Measurements from ENCODE around the gene TSC22D4. TPM values are rescaled to one million over a fixed set of nuclear protein-coding genes. Genes with fewer than 3 reads are reported as not detected.
A peak's percentile ranks its signal among the peaks of the same experiment; 100 is the strongest.

The TSC22D4 gene
- total and polyA plus RNA-seq, 9 of the 15 experiments (the other 6 are each of a cell fraction or from before 2014, with no cell fraction given) = 0.37 to 107 (median 28.7) TPM

- TF ChIP-seq JUN (IDR thresholded peaks at IDR 0.05; ENCODE audit: borderline replicate concordance, low read depth, low read length) = peak; percentile 98
- TF ChIP-seq JUN (CRISPR knock-in tag; IDR thresholded peaks at IDR 0.05; ENCODE audit: borderline replicate concordance) = peak; percentile 33; the same call in 1 of the 2 replicates
- no peak for TF ChIP-seq CREBBP (IDR thresholded peaks at IDR 0.05; ENCODE audit: low read depth, low read length)
- 0 out of 2 replicates have a peak, but pooled peaks have one; percentile 44 for TF ChIP-seq MTA2 (IDR thresholded peaks at IDR 0.05; ENCODE audit: low read depth)
- no peak for TF ChIP-seq ZNF165 (CRISPR knock-in tag; IDR thresholded peaks at IDR 0.05; ENCODE audit: borderline replicate concordance)
- TF ChIP-seq TARDBP (IDR thresholded peaks at IDR 0.05) = no peak
- 0 out of 4 replicates have a peak, but pooled peaks of 1 of the 2 experiments have one; percentile 25 for TF ChIP-seq MLLT1 (IDR thresholded peaks at IDR 0.05)
- no peak for TF ChIP-seq KDM5B (IDR thresholded peaks at IDR 0.05; ENCODE audit: insufficient replicate concordance, low read depth, low read length)
- TF ChIP-seq FOXK1 (CRISPR knock-in tag; IDR thresholded peaks at IDR 0.05; ENCODE audit: borderline replicate concordance) = no peak
- TF ChIP-seq ERF (CRISPR knock-in tag; IDR thresholded peaks at IDR 0.05) = no peak
- TF ChIP-seq ZNF76 (CRISPR knock-in tag; IDR thresholded peaks at IDR 0.05; ENCODE audit: borderline replicate concordance) = peak; percentile 72; the same call in 1 of the 2 replicates
- no peak for TF ChIP-seq STAT5B (CRISPR knock-in tag; IDR thresholded peaks at IDR 0.05)
- TF ChIP-seq ZBTB8A (IDR thresholded peaks at IDR 0.05; ENCODE audit: partially characterized antibody) = no peak
- TF ChIP-seq ELF4 (CRISPR knock-in tag; IDR thresholded peaks at IDR 0.05) = peak; percentile 66
- TF ChIP-seq GTF2E2 (tag; IDR thresholded peaks at IDR 0.05) = peak; percentile 41; the same call in 1 of the 2 replicates
- TF ChIP-seq USF1 (CRISPR knock-in tag; IDR thresholded peaks at IDR 0.05) = peak; percentile 85
- 0 out of 2 replicates have a peak, but pooled peaks have one; percentile 49 for TF ChIP-seq CCAR2 (IDR thresholded peaks at IDR 0.05; ENCODE audit: low read depth, low read length)
- no peak for TF ChIP-seq THAP7 (CRISPR knock-in tag; IDR thresholded peaks at IDR 0.05)
- peak; percentile 47 for TF ChIP-seq POLR2B (IDR thresholded peaks at IDR 0.05; ENCODE audit: low read depth, partially characterized antibody)
- peak; percentile 91 for TF ChIP-seq HES1 (IDR thresholded peaks at IDR 0.05; ENCODE audit: low read depth)
- TF ChIP-seq ZNF175 (CRISPR knock-in tag; IDR thresholded peaks at IDR 0.05; ENCODE audit: low read depth) = peak; percentile 96
- TF ChIP-seq NEUROD1 (IDR thresholded peaks at IDR 0.05; ENCODE audit: borderline replicate concordance, low read depth, low read length, partially characterized antibody) = peak; percentile 69
- TF ChIP-seq PHB2 (IDR thresholded peaks at IDR 0.05; ENCODE audit: low read depth) = 0 out of 2 replicates have a peak, but pooled peaks have one; percentile 43
- TF ChIP-seq C11orf30 (IDR thresholded peaks at IDR 0.05; ENCODE audit: low read depth) = peak; percentile 84
- peak; percentile 79 for TF ChIP-seq TCF3 (CRISPR knock-in tag; IDR thresholded peaks at IDR 0.05)
- no peak for TF ChIP-seq SIN3B (IDR thresholded peaks at IDR 0.05; ENCODE audit: low read depth)
These were observed 34.4 kb downstream of the TSC22D4 start (continued) for GRCh38 chr7:100444311-100445278.

Measured in K562 (cell line).